Effector memory CD8-positive, alpha-beta T cell (primary cell): ENCODE measurements around the gene GPATCH2.
A peak's percentile ranks its signal among the peaks of the same experiment; 100 is the strongest.

ENCODE experiments used
- ATAC-seq: fragments of 150-1000 bp; cut with Tn5 transposase; replicated peaks from 2 replicates; pipeline ENCODE4 v1.10.0; 2021; ENCODE audit warnings: mild to moderate bottlenecking, moderate library complexity
- DNase-seq, 3 experiments: peaks; one replicate each; pipeline ENCODE4 v3.0.0; 2021
- H3K27ac Mint-ChIP-seq, 2 donors: one replicate each; pipeline ENCODE4 v1.8.0; 2022; ENCODE audit warnings: mild to moderate bottlenecking in 2 of 2, mixed read lengths in 2 of 2, moderate library complexity in 2 of 2
- H3K27me3 Mint-ChIP-seq, 2 donors: one replicate each; pipeline ENCODE4 v1.8.0; 2022; ENCODE audit warnings: mixed read lengths in 2 of 2
- H3K36me3 Mint-ChIP-seq: one replicate; pipeline ENCODE4 v1.8.0; 2022; ENCODE audit warnings: mild to moderate bottlenecking, moderate library complexity, mixed read lengths; ENCODE audit not compliant: insufficient read depth
- H3K4me1 Mint-ChIP-seq, 2 donors: one replicate each; pipeline ENCODE4 v1.8.0; 2022; ENCODE audit warnings: low read depth in 2 of 2, mixed read lengths in 2 of 2
- H3K4me3 Mint-ChIP-seq, 2 donors: one replicate each; pipeline ENCODE4 v1.8.0; 2022; ENCODE audit warnings: mild to moderate bottlenecking in 2 of 2, mixed read lengths in 2 of 2, moderate library complexity in 2 of 2
- H3K9me3 Mint-ChIP-seq, 2 donors: one replicate each; pipeline ENCODE4 v1.8.0; 2022; ENCODE audit warnings: mixed read lengths in 2 of 2

GPATCH2 gene

DNA sequence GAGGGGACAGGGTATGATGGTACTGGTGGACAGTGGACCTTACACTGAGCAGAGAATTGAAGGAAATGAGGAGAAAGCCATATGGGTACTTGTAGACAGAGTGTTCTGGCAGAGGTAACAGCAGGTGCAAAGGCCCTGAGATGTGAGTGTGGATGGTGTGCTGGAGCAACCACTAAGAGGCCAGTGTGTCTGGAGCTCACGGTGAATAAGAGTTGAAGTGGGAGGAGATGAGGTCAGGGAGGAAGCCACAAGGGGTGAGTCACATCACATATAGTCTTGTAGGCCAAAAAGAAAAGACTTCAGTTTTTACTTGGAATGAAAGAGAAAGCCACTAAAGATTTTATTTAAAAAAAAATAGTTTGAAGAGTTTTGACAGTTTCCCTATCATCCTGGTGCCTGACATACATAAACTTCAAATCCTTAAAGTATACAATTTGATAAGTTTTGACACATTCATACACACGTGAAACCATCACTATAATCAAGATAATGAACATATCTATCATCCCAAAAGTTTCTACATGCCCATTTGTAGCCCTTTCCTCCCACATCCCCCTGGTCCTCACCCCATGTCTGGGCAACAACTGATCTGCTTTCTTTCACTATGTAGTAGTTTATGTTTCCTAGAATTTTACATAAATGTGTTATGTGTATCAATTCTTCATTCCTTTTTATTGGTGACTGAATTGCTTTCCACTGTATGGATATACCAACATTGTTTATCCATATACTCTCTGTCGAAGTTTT, 148.4 kb downstream of the GPATCH2 start:
- Mint-ChIP-seq H3K9me3 (peaks cover 0 to 2% of the 10 kb centered on the region in 2 donors), H3K4me3 (no peak overlapping the region), H3K36me3 (no peaks in the 10 kb centered on the region), H3K27me3 (no peaks in the 10 kb centered on the region), H3K4me1 (peaks cover 14% of the 10 kb centered on the region in 2 donors), H3K27ac (peak overlapping the region in 1 of 2 donors; percentile 4)
- peak; percentile 54 for ATAC-seq
- DNase-seq = no peak

GRCh38 chr1:217478450-217478849, 152.4 kb downstream of the GPATCH2 start:
- H3K27me3 Mint-ChIP-seq = no peaks in the 10 kb centered on the region
- no peak overlapping the region for H3K4me3 Mint-ChIP-seq
- ATAC-seq = no peak
- no peaks in the 10 kb centered on the region for H3K36me3 Mint-ChIP-seq
- peaks cover 13 to 14% of the 10 kb centered on the region in 2 donors for H3K4me1 Mint-ChIP-seq
- no peak overlapping the region for H3K27ac Mint-ChIP-seq
- peaks cover 0 to 2% of the 10 kb centered on the region in 2 donors for H3K9me3 Mint-ChIP-seq
- no peak for DNase-seq

GRCh38 chr1:217472915-217473314, 158.0 kb downstream of the GPATCH2 start:
- Mint-ChIP-seq H3K36me3 (no peaks in the 10 kb centered on the region), H3K4me3 (no peak overlapping the region), H3K9me3 (no peaks in the 10 kb centered on the region), H3K27ac (no peak overlapping the region), H3K4me1 (no peaks in the 10 kb centered on the region), H3K27me3 (no peaks in the 10 kb centered on the region)
- no peak for ATAC-seq
- DNase-seq = no peak

DNA sequence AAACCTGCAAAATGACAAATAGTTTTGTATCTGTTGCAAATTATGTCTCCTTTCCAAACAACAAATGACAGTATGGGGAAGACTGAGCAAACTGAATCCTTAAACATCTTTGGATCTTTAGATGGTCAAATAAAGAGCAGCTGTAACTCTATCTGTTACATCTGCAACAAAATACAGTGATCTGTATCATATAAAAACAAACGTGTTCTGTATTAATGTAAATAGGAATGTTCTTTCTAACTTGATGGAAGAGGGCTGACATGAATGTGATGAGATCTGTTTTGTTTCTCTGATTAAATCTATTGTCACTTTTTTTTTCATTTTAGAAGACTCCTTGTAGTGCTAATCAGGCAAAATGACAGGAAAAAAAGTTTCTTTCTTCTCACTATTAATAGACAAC, 159.5 kb downstream of the GPATCH2 start:
- H3K9me3 Mint-ChIP-seq = no peaks in the 10 kb centered on the region
- H3K4me3 Mint-ChIP-seq = no peak overlapping the region
- DNase-seq (no peak), ATAC-seq (no peak)
- H3K4me1 Mint-ChIP-seq = no peaks in the 10 kb centered on the region
- H3K27ac Mint-ChIP-seq = peak overlapping the region in 1 of 2 donors; percentile 17
- no peaks in the 10 kb centered on the region for H3K36me3 Mint-ChIP-seq
- no peaks in the 10 kb centered on the region for H3K27me3 Mint-ChIP-seq

DNA sequence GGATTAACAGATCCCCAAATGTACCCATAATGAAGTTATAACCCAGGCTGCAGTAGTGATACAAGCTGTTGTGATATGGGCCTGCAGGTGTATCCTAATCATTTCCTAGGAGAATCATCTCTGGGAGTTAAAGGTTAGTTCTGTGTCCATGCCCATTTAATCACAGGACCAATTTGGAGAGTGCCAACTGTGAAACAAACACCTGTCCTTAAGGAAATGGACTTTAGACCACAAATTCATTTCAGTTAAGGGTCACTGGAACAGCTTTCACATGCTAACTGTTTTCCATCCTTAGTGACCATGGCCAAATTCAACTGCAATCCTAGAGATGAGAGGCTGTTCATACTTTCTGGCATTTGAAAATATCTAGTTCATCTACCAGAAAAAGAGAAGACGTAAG, 160.9 kb downstream of the GPATCH2 start:
- no peak overlapping the region for H3K4me3 Mint-ChIP-seq
- ATAC-seq = no peak
- no peak for DNase-seq

DNA sequence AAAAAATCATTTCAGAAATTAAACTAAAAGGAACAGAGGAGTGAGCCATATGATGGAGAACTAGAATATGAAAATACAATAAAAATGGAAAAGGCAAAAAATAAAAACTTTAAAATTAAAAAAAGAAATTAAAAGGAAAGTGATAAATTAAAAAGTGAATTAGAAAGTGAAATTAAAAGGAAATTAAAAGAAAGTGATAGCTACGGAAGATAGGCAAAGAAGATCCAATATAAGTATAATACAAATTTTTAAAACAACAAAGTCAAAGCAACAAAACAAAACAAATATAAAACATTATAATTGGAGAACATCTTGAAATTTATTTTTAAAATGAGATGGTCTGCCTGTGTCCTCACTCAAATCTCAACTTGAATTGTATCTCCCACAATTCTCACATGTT, 165.8 kb downstream of the GPATCH2 start:
- DNase-seq (no peak), ATAC-seq (no peak)
- Mint-ChIP-seq H3K9me3 (peaks cover 4 to 10% of the 10 kb centered on the region in 2 donors), H3K27ac (no peak overlapping the region), H3K36me3 (no peaks in the 10 kb centered on the region), H3K4me3 (no peak overlapping the region), H3K4me1 (no peaks in the 10 kb centered on the region), H3K27me3 (no peaks in the 10 kb centered on the region)

More for the DNA sequence above, 160.9 kb downstream of the GPATCH2 start:
- Mint-ChIP-seq H3K27me3 (no peaks in the 10 kb centered on the region), H3K36me3 (no peaks in the 10 kb centered on the region), H3K9me3 (no peaks in the 10 kb centered on the region), H3K27ac (no peak overlapping the region), H3K4me1 (no peaks in the 10 kb centered on the region)

- H3K4me1 Mint-ChIP-seq = no peaks in the 10 kb centered on the region
- no peaks in the 10 kb centered on the region for H3K27me3 Mint-ChIP-seq
- H3K36me3 Mint-ChIP-seq = no peaks in the 10 kb centered on the region
- peaks cover 4 to 10% of the 10 kb centered on the region in 2 donors for H3K9me3 Mint-ChIP-seq
- no peak overlapping the region for H3K4me3 Mint-ChIP-seq
- DNase-seq (no peak), ATAC-seq (no peak)
- H3K27ac Mint-ChIP-seq = no peak overlapping the region
Measured at GRCh38 chr1:217462666-217463065, 168.2 kb downstream of the GPATCH2 start.

GRCh38 chr1:217462159-217462558, 168.7 kb downstream of the GPATCH2 start:
- Mint-ChIP-seq H3K27me3 (no peaks in the 10 kb centered on the region), H3K4me3 (no peak overlapping the region), H3K9me3 (peaks cover 4 to 10% of the 10 kb centered on the region in 2 donors), H3K27ac (no peak overlapping the region), H3K36me3 (no peaks in the 10 kb centered on the region), H3K4me1 (no peaks in the 10 kb centered on the region)
- ATAC-seq (no peak), DNase-seq (no peak)

- no peaks in the 10 kb centered on the region for H3K27me3 Mint-ChIP-seq
- H3K36me3 Mint-ChIP-seq = peaks cover 6% of the 10 kb centered on the region
- H3K4me3 Mint-ChIP-seq = no peak overlapping the region
- no peaks in the 10 kb centered on the region for H3K9me3 Mint-ChIP-seq
- no peak overlapping the region for H3K27ac Mint-ChIP-seq
- H3K4me1 Mint-ChIP-seq = no peaks in the 10 kb centered on the region
- DNase-seq (no peak), ATAC-seq (no peak)
Measured at GRCh38 chr1:217457016-217457415, 173.9 kb downstream of the GPATCH2 start.

DNA sequence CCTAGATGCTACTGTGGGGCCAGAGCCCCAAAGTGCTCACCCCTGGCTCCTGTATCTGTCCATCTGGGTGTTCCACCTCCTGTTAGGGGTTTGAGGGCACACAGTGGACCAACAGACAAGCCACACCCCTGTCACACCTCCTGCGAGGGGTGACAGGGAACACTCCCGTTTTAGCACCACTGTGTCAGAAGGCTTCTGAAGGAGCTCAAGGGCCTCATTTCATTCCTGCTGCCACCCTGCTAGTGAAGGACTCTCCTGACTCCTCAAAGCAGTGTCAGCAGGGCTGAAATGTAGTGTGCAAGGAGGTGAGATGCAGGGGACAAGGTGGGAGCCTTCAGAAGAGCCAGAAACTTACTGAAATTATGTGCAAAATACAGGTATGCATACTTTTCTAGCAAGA, 174.6 kb downstream of the GPATCH2 start:
- Mint-ChIP-seq H3K9me3 (no peaks in the 10 kb centered on the region), H3K36me3 (peaks cover 6% of the 10 kb centered on the region), H3K4me1 (no peaks in the 10 kb centered on the region), H3K27ac (no peak overlapping the region), H3K27me3 (no peaks in the 10 kb centered on the region), H3K4me3 (no peak overlapping the region)
- DNase-seq (no peak), ATAC-seq (no peak)

- ATAC-seq (no peak), DNase-seq (no peak)
- Mint-ChIP-seq H3K4me3 (no peak overlapping the region), H3K9me3 (no peaks in the 10 kb centered on the region), H3K27me3 (no peaks in the 10 kb centered on the region), H3K27ac (no peak overlapping the region), H3K36me3 (peaks cover 6% of the 10 kb centered on the region), H3K4me1 (no peaks in the 10 kb centered on the region)
Measured at GRCh38 chr1:217453816-217454215, 177.1 kb downstream of the GPATCH2 start.

DNA sequence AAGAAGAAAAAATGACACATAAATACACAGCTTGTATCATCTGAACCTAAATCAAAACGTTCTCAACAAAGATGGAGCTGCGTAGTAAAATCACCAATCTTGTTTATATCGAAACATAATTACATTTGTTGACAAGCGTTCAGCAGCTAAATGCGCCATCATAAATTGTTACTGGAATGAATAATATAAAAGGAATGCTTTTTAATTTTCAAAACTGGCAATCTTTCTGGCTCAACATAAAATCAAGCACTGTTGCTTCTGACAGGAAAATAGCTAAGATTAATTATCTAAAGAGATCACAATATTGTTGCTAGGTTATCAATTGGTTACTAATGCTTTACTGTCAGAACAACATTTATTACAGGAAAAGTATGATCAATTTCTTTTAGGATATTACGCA, 181.5 kb downstream of the GPATCH2 start:
- ATAC-seq = no peak
- no peak overlapping the region for H3K4me3 Mint-ChIP-seq
- no peak overlapping the region for H3K27ac Mint-ChIP-seq
- no peaks in the 10 kb centered on the region for H3K4me1 Mint-ChIP-seq
- no peaks in the 10 kb centered on the region for H3K9me3 Mint-ChIP-seq
- H3K27me3 Mint-ChIP-seq = no peaks in the 10 kb centered on the region
- peaks cover 10% of the 10 kb centered on the region for H3K36me3 Mint-ChIP-seq
- no peak for DNase-seq

DNA sequence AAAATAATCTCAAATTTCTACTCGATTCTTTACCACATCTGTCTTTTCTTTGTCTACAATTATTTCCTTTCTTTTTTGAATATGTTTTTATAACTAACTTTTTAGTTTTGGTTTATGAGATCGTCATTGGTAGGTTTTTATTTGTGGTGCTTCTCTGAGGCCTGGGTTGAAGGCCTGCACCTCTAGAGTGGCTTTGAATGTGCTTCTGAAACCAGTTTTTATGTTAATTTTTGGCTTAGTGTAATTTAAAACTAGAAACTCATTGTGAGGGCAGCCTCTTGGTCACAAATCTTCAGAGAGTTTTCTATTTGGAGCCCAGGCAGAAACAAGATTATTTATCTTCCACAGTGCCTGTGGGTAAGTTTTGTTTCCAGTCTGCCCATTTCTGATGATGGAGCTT, 187.0 kb downstream of the GPATCH2 start:
- no peak overlapping the region for H3K27ac Mint-ChIP-seq
- peaks cover 1 to 8% of the 10 kb centered on the region in 2 donors for H3K9me3 Mint-ChIP-seq
- no peaks in the 10 kb centered on the region for H3K4me1 Mint-ChIP-seq
- H3K4me3 Mint-ChIP-seq = no peak overlapping the region
- DNase-seq = no peak
- H3K27me3 Mint-ChIP-seq = no peaks in the 10 kb centered on the region
- ATAC-seq = no peak
- H3K36me3 Mint-ChIP-seq = peaks cover 4% of the 10 kb centered on the region

DNA sequence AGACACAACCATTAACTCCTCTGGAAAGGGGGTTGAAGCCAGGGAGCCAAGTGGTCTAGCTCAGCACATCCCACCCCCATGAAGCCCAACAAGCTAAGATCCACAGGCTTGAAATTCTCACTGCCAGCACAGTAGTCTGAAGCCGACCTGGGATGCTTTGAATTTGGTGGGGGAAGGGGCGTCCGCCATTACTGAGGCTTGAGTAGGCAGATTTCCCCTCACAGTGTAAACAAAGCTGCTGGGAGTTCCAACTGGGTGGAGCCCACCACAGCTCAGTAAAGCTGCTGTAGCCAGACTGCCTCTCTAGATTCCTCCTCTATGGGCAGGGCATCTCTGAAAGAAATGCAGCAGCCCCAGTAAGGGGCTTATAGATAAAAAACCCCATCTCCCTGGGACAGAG, 193.5 kb downstream of the GPATCH2 start:
- no peak for DNase-seq
- H3K27ac Mint-ChIP-seq = no peak overlapping the region
- H3K36me3 Mint-ChIP-seq = peaks cover 5% of the 10 kb centered on the region
- ATAC-seq = no peak
- H3K4me1 Mint-ChIP-seq = no peaks in the 10 kb centered on the region
- H3K27me3 Mint-ChIP-seq = no peaks in the 10 kb centered on the region
- H3K4me3 Mint-ChIP-seq = no peak overlapping the region
- H3K9me3 Mint-ChIP-seq = peaks cover 2 to 20% of the 10 kb centered on the region in 2 donors
